Posterior cingulate gyrus (tissue), 11 donors: ENCODE data around the gene RTL1.

Source experiments
- DNase-seq, 10 donors: peaks; one replicate each; pipeline versions ENCODE4 v3.0.0 to v3.0.0-alpha.2; 2020 to 2021; ENCODE audit warnings: mixed read lengths in 3 of 10
- intact Hi-C: fragments of 100-400 bp; cut with DNase I; formaldehyde crosslinking; loops from one replicate; pipeline ENCODE4 v1.15.1; 2023

The RTL1 gene

GRCh38 chr14:100899884-100900771 lies 3.4 kb downstream of the RTL1 start:
- intact Hi-C loops: loop anchor here (10.0 kb wide), 1 partner anchor 335 kb away; no protein-coding TSS in a partner anchor
- peak in 4 of 10 donors; percentile 1 to 70 (median 58) for DNase-seq

GRCh38 chr14:100898935-100899883 lies 4.3 kb downstream of the RTL1 start:
- peak in 4 of 10 donors; percentile 14 to 62 (median 49) for DNase-seq
- intact Hi-C loops: no loop called here

DNA sequence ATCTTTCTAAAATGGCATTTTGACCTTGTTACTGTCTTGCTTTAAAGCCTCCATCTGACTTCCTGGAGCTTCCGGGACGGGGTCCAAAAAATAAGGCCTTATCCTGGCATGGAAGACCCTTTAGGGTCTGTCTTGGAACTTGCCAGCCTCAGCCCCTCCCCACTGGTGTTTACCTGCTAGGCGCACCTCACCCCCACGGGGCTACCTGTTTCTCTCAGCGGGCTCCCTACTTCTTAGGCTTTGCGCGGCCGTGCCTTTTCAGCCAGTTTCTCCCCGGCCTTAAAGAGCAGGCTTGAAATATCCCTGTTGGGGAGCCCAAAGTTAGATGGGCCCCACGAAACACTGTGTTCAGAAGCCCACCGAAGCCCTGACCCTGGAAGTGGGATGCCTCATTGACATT lies 5.1 kb downstream of the RTL1 start:
- peak in 4 of 10 donors; percentile 12 to 55 (median 29) for DNase-seq
- intact Hi-C loops: no loop called here

- intact Hi-C loops: no loop called here
- peak in 4 of 10 donors; percentile 5 to 66 (median 40) for DNase-seq
Measured at GRCh38 chr14:100896369-100897060, 7.0 kb downstream of the RTL1 start.

DNA sequence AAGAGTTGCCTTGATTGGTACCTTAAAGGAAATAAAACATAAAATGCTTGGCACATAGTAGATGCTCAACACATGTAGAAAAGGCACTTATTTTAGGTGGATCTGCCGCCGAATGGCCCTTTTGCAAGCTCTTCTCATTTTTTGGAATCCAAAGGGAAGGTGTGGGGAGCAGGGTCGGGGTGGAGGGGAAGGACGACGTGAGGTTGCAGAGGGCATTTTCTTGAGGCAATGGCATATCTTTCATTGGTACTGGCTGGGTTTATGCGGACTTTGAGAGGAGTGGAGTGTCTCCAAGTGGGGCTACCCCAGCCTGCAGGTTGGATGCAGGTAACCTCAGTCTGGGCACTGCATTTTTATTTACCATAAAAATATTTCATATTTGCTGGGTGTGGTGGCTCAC lies 8.1 kb downstream of the RTL1 start:
- intact Hi-C loops: no loop called here

GRCh38 chr14:100894416-100894815 lies 9.1 kb downstream of the RTL1 start:
- intact Hi-C loops: no loop called here
- DNase-seq: peak in 2 of 10 donors; percentile 2 to 28

More for the DNA sequence above, 8.1 kb downstream of the RTL1 start:
- peak in 1 of 10 donors; percentile 0 for DNase-seq

- DNase-seq: peak in 3 of 10 donors; percentile 2 to 55 (median 50)
- intact Hi-C loops: no loop called here
Measured at GRCh38 chr14:100893760-100894159, 9.8 kb downstream of the RTL1 start.

DNA sequence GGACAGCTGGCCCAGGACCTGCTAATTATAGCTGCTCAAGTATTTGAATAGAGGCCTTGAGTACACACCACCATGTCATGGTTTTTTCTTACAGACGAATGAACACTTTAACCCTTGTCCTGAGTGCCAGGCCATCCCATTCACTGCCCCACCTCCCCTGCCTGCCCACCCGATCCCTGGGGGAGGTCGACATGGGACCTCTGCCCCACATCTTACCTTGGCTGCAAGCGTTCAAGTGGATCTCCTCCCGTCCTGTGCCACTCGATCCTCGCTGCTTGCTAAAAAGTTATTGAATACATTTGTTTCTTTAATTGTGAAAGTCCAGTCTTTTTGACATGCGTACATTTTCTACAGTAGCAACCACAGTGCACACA lies 10.3 kb downstream of the RTL1 start:
- intact Hi-C loops: no loop called here
- DNase-seq: peak in 3 of 10 donors; percentile 4 to 76 (median 22)

DNA sequence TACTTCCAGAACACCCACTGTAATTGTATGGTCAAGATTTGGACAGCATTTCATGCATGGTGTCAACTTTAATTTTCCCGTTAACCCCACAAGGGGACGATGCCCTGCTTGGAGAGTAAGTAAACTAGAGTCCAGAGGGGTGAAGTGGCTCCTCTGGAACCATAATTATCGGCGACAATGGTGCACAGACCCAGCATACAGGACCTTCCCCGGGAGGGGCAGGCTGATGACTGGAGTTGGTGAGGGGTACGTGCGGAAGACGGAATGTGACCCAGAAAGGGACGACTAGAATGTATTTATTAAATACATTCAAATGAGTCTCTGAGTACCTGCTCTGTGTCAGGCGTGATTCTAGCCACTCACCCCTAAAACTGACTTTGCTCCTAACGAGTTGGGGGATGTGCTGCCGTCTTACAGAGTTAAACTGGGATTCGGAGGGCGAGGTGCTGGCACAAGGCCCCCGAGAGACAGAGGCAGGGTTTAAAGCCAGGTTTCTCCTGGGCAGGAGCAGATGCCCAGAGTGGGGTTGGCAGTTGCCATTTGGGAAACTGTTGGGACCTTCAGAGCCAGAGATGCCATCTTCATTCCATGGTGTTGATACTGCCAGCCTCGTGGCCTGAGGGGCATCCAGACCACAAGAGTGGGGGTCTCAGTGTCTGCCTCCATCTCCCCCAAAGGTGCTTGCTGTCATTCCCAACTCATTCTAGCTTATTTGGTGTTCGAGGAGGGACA lies 10.9 kb downstream of the RTL1 start:
- intact Hi-C loops: no loop called here
- peak in 3 of 10 donors; percentile 2 to 54 (median 52) for DNase-seq

- peak in 4 of 10 donors; percentile 4 to 77 (median 58) for DNase-seq
Measured at GRCh38 chr14:100891501-100892445, 11.7 kb downstream of the RTL1 start.

DNA sequence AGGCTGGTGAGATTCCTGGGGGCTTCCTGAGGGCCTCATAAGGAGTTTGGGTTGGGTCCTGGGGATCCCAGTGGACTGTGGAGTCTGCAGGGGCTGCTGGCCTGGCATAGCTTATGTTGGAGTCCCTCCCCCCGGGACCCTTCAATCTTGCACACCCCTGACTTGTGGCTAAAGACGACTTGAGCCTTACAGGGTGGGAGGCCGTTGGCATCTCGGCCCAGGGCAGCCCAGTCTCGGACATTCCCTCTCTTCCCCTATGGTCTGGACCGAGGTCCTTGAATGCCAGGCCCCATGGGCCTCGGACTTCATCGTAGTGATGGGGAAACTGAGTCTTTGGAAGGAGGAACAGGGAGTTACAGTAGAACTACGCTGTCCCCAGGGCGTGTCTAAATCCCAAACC lies 12.5 kb downstream of the RTL1 start:
- DNase-seq: peak in 2 of 10 donors; percentile 3 to 22
- intact Hi-C loops: no loop called here

More at GRCh38 chr14:100891501-100892445, 11.7 kb downstream of the RTL1 start:
- intact Hi-C loops: no loop called here

GRCh38 chr14:100890061-100890850 lies 13.3 kb downstream of the RTL1 start:
- DNase-seq: peak in 4 of 10 donors; percentile 2 to 57 (median 28)
- intact Hi-C loops: no loop called here

- DNase-seq: peak in 3 of 10 donors; percentile 3 to 47 (median 43)
- intact Hi-C loops: no loop called here
Measured at GRCh38 chr14:100889641-100890040, 13.9 kb downstream of the RTL1 start.

DNA sequence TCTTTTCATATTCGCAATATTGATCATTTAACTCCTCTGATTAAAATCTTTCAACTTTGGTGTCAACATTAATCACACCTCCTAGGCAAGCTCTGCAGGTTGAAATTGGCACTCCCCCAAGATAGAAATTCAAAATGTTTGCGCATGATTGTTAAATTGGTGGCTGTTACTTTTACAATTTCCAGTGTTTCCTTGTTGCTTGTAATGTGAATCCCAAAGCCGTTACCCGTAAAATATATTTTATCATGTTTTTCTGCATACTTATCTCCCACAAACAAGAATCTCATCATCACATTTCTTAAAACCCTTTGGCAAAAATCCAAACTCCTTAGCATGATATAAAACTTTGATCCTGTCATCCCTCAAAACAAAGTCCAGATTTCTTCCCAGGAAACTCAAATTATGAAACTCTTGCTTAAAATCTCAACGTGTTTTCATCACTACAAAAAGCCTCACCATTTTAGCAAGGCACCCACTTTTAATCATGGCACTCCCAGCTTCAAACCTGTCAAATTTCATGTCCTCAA lies 14.7 kb downstream of the RTL1 start:
- intact Hi-C loops: no loop called here
- DNase-seq: no peak

- DNase-seq: peak in 2 of 10 donors; percentile 11 to 46
- intact Hi-C loops: no loop called here
Measured at GRCh38 chr14:100887728-100888335, 15.7 kb downstream of the RTL1 start.

DNA sequence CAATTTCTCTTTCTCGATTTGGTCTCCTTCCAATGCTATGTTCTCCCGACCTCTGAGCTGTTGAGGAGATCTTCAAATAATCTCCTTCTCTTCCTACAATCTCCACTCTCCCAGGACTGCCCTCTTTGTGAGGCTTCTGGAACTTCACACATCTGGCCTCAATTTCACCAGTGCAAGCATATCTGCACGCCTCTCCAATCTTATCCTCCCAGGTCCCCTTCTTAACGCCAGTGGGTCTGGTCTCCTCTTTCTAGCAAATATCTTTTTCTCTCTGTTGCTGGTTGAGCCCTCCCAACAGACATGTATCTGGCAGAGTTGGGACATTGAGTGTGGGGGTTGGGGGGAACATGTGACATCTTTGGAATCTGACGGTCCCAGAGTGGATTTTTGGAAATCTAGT lies 17.9 kb downstream of the RTL1 start:
- intact Hi-C loops: no loop called here
- no peak for DNase-seq

- intact Hi-C loops: no loop called here
- DNase-seq: peak in 4 of 10 donors; percentile 3 to 44 (median 30)
Measured at GRCh38 chr14:100885196-100885595, 18.3 kb downstream of the RTL1 start.
